Measurements from ENCODE around the gene MDC1.

The MDC1 gene

GRCh38 chr6:30688569-30688968 is 28.5 kb downstream of the MDC1 start:
- Histone ChIP-seq H3K9me2 (replicated peaks; ENCODE audit: insufficient read depth, low read length) (no peaks in the 10 kb centered on the region), H3K79me2 (ENCODE audit: low read length) (peaks cover 39% of the 10 kb centered on the region), H3F3A (ENCODE audit: insufficient read depth, low read length) (peaks cover 34% of the 10 kb centered on the region), H3K4me2 (ENCODE audit: low read depth, low read length) (no peak overlapping the region), H3K36me3 (replicated peaks; ENCODE audit: insufficient read depth, low read length) (no peaks in the 10 kb centered on the region), H3K4me1 (ENCODE audit: low read length) (peaks cover 25% of the 10 kb centered on the region), H3K27me3 (replicated peaks; ENCODE audit: insufficient read depth, low read length) (no peaks in the 10 kb centered on the region), H3K27ac (ENCODE audit: low read length) (no peak overlapping the region), H4K20me1 (ENCODE audit: insufficient read depth, low read length) (no peaks in the 10 kb centered on the region), H3K4me3 (ENCODE audit: low read length) (no peak overlapping the region), H3K9me3 (replicated peaks; ENCODE audit: insufficient read depth, low read length) (no peaks in the 10 kb centered on the region), H2AFZ (ENCODE audit: low read length) (no peak overlapping the region), H3K9ac (ENCODE audit: low read length) (no peak overlapping the region)
- TF ChIP-seq EZH2phosphoT487 (IDR thresholded peaks at IDR 0.05; ENCODE audit: low read length) (no peak), EZH2 (optimal IDR thresholded peaks at IDR 0.05; ENCODE audit: low read depth, low read length) (no peak)
- TF ChIP-seq, protein P1, sequence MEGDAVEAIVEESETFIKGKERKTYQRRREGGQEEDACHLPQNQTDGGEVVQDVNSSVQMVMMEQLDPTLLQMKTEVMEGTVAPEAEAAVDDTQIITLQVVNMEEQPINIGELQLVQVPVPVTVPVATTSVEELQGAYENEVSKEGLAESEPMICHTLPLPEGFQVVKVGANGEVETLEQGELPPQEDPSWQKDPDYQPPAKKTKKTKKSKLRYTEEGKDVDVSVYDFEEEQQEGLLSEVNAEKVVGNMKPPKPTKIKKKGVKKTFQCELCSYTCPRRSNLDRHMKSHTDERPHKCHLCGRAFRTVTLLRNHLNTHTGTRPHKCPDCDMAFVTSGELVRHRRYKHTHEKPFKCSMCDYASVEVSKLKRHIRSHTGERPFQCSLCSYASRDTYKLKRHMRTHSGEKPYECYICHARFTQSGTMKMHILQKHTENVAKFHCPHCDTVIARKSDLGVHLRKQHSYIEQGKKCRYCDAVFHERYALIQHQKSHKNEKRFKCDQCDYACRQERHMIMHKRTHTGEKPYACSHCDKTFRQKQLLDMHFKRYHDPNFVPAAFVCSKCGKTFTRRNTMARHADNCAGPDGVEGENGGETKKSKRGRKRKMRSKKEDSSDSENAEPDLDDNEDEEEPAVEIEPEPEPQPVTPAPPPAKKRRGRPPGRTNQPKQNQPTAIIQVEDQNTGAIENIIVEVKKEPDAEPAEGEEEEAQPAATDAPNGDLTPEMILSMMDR (IDR thresholded peaks at IDR 0.05; ENCODE audit: low read length), result no peak
- DNase-seq, result no peak

DNA sequence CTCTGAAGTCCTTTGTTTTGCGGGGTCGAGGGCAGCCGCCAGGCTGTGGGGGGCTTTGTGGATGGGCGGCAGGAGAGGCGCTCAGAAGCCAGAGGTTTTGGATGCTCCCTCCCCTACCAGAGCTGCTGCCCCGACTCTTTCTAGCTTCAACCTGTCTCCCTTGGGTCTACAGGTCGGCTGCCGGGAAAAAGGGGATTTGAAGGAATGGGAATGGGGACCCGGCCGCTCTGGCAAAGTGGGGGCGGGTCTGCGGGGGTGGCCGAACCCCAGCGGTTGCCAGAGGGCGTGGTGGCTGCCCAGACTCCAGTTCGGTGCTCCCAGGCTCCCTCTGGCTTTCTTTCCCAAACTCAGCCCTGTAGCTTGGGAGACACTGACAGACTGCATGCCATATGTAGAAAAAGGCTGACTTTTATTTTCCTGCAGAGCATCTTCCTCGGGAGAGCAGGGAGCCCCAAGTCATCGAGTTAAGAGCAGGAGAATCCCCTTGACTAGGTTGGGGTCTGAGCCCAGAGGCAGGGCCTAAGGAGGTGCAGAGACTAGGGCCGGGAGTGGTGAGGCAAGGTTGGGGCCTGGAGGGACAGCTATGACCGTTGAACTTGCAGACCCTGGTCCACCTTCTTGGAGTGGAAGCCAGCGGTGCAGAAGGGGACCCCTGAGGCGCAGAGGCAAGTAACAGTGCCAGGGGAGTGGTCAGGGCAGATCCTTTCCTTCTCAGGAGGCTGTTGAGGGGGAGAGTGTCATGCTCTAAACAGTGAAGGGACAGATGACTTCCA is 29.2 kb downstream of the MDC1 start:
- peak overlapping the region; percentile 87 for H3K4me3 ChIP-seq (ENCODE audit: low read length)
- H3F3A ChIP-seq (ENCODE audit: insufficient read depth, low read length), result peaks cover 42% of the 10 kb centered on the region
- H3K9me3 ChIP-seq (replicated peaks; ENCODE audit: insufficient read depth, low read length), result no peaks in the 10 kb centered on the region
- H3K27ac ChIP-seq (ENCODE audit: low read length), result peak overlapping the region; percentile 69; the same call in 1 of the 2 replicates
- H3K4me1 ChIP-seq (ENCODE audit: low read length), result peaks cover 25% of the 10 kb centered on the region
- peaks cover 46% of the 10 kb centered on the region for H3K79me2 ChIP-seq (ENCODE audit: low read length)
- H3K36me3 ChIP-seq (replicated peaks; ENCODE audit: insufficient read depth, low read length), result no peaks in the 10 kb centered on the region
- TF ChIP-seq EZH2 (optimal IDR thresholded peaks at IDR 0.05; ENCODE audit: low read depth, low read length) (no peak), EZH2phosphoT487 (IDR thresholded peaks at IDR 0.05; ENCODE audit: low read length) (no peak)
- TF ChIP-seq, protein P1 (IDR thresholded peaks at IDR 0.05; ENCODE audit: low read length), result no peak
- no peaks in the 10 kb centered on the region for H3K9me2 ChIP-seq (replicated peaks; ENCODE audit: insufficient read depth, low read length)
- H3K4me2 ChIP-seq (ENCODE audit: low read depth, low read length), result peak overlapping the region; percentile 90; the same call in 1 of the 2 replicates
- H2AFZ ChIP-seq (ENCODE audit: low read length), result peak overlapping the region; percentile 60
- H4K20me1 ChIP-seq (ENCODE audit: insufficient read depth, low read length), result no peaks in the 10 kb centered on the region
- no peak for DNase-seq
- no peaks in the 10 kb centered on the region for H3K27me3 ChIP-seq (replicated peaks; ENCODE audit: insufficient read depth, low read length)
- H3K9ac ChIP-seq (ENCODE audit: low read length), result peak overlapping the region; percentile 56; the same call in 1 of the 2 replicates

- no peaks in the 10 kb centered on the region for H3K27me3 ChIP-seq (replicated peaks; ENCODE audit: insufficient read depth, low read length)
- H3K36me3 ChIP-seq (replicated peaks; ENCODE audit: insufficient read depth, low read length), result no peaks in the 10 kb centered on the region
- H3K9me2 ChIP-seq (replicated peaks; ENCODE audit: insufficient read depth, low read length), result no peaks in the 10 kb centered on the region
- peak overlapping the region; percentile 69; the same call in 1 of the 2 replicates for H3K27ac ChIP-seq (ENCODE audit: low read length)
- peak; percentile 61 for DNase-seq
- H3F3A ChIP-seq (ENCODE audit: insufficient read depth, low read length), result peaks cover 49% of the 10 kb centered on the region
- H4K20me1 ChIP-seq (ENCODE audit: insufficient read depth, low read length), result no peaks in the 10 kb centered on the region
- H3K79me2 ChIP-seq (ENCODE audit: low read length), result peaks cover 54% of the 10 kb centered on the region
- H3K9ac ChIP-seq (ENCODE audit: low read length), result peak overlapping the region; percentile 56
- TF ChIP-seq EZH2phosphoT487 (IDR thresholded peaks at IDR 0.05; ENCODE audit: low read length), result no peak
- TF ChIP-seq, protein P1 (IDR thresholded peaks at IDR 0.05; ENCODE audit: low read length), result no peak
- no peak for TF ChIP-seq EZH2 (optimal IDR thresholded peaks at IDR 0.05; ENCODE audit: low read depth, low read length)
- H3K4me1 ChIP-seq (ENCODE audit: low read length), result peaks cover 27% of the 10 kb centered on the region
- peak overlapping the region; percentile 60 for H2AFZ ChIP-seq (ENCODE audit: low read length)
- peak overlapping the region; percentile 90; the same call in 1 of the 2 replicates for H3K4me2 ChIP-seq (ENCODE audit: low read depth, low read length)
- H3K9me3 ChIP-seq (replicated peaks; ENCODE audit: insufficient read depth, low read length), result no peaks in the 10 kb centered on the region
- H3K4me3 ChIP-seq (ENCODE audit: low read length), result peak overlapping the region; percentile 87
Measured at GRCh38 chr6:30686908-30687658, 30.0 kb downstream of the MDC1 start.

All from MM.1S (cell line).